ENCODE data around the gene GPRC5D. TPM values are rescaled to one million over a fixed set of nuclear protein-coding genes. Genes with fewer than 3 reads are reported as not detected.

The GPRC5D gene
- polyA plus RNA-seq, 1 donor from 2014 or later, result not detected

DNA sequence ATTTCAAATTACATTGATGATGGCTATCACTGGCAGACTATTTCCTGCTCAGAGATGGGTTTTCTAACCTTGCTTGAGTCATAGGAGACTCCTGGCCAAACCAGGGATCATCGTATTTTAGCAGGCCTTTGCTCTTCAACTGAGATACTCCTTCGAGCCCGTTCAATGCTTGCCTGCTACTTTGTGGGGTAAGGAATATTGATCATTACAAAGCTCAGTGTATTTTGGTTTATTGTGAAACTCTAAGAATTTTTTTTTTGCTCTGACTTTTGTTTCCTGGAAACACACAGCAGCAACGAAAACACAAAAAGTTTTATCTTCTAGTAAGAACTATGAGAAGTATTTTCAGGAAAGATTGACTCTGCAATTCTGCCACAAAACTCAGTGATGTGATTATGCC lies 4.1 kb downstream of the GPRC5D start:
- H3F3A ChIP-seq (ENCODE audit: insufficient read depth, low read length, poor library complexity, severe bottlenecking), result no peaks in the 10 kb centered on the region
- no peak overlapping the region for H3K27ac ChIP-seq (ENCODE audit: low read length)
- no peaks in the 10 kb centered on the region for H3K36me3 ChIP-seq (ENCODE audit: insufficient read depth, low read length)
- H3K79me2 ChIP-seq (replicated peaks; ENCODE audit: insufficient read depth, low read length), result no peaks in the 10 kb centered on the region
- no peak overlapping the region for H3K4me2 ChIP-seq (ENCODE audit: low read length)
- H3K4me3 ChIP-seq (ENCODE audit: low read length), result no peak overlapping the region
- TF ChIP-seq SMC3 (conservative IDR thresholded peaks at IDR 0.05; ENCODE audit: poor library complexity) (no peak), POLR2AphosphoS5 (IDR thresholded peaks at IDR 0.05) (no peak), EZH2 (IDR thresholded peaks at IDR 0.05; ENCODE audit: borderline replicate concordance, insufficient read depth, low read length, poor library complexity, severe bottlenecking) (no peak), EP300 (conservative IDR thresholded peaks at IDR 0.05; ENCODE audit: poor library complexity, severe bottlenecking) (no peak)
- TF ChIP-seq, protein P1, sequence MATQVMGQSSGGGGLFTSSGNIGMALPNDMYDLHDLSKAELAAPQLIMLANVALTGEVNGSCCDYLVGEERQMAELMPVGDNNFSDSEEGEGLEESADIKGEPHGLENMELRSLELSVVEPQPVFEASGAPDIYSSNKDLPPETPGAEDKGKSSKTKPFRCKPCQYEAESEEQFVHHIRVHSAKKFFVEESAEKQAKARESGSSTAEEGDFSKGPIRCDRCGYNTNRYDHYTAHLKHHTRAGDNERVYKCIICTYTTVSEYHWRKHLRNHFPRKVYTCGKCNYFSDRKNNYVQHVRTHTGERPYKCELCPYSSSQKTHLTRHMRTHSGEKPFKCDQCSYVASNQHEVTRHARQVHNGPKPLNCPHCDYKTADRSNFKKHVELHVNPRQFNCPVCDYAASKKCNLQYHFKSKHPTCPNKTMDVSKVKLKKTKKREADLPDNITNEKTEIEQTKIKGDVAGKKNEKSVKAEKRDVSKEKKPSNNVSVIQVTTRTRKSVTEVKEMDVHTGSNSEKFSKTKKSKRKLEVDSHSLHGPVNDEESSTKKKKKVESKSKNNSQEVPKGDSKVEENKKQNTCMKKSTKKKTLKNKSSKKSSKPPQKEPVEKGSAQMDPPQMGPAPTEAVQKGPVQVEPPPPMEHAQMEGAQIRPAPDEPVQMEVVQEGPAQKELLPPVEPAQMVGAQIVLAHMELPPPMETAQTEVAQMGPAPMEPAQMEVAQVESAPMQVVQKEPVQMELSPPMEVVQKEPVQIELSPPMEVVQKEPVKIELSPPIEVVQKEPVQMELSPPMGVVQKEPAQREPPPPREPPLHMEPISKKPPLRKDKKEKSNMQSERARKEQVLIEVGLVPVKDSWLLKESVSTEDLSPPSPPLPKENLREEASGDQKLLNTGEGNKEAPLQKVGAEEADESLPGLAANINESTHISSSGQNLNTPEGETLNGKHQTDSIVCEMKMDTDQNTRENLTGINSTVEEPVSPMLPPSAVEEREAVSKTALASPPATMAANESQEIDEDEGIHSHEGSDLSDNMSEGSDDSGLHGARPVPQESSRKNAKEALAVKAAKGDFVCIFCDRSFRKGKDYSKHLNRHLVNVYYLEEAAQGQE (IDR thresholded peaks at IDR 0.05; ENCODE audit: borderline replicate concordance), result no peak
- H3K9me2 ChIP-seq (ENCODE audit: insufficient read depth, low read length), result no peaks in the 10 kb centered on the region
- no peak overlapping the region for H3K9ac ChIP-seq (ENCODE audit: low read length)
- no peaks in the 10 kb centered on the region for H3K27me3 ChIP-seq (ENCODE audit: insufficient read depth, low read depth, low read length)
- H2AFZ ChIP-seq (ENCODE audit: low read depth, low read length), result no peak overlapping the region
- H3K9me3 ChIP-seq (ENCODE audit: low read length), result no peaks in the 10 kb centered on the region
- no peaks in the 10 kb centered on the region for H4K20me1 ChIP-seq (ENCODE audit: insufficient read depth)

DNA sequence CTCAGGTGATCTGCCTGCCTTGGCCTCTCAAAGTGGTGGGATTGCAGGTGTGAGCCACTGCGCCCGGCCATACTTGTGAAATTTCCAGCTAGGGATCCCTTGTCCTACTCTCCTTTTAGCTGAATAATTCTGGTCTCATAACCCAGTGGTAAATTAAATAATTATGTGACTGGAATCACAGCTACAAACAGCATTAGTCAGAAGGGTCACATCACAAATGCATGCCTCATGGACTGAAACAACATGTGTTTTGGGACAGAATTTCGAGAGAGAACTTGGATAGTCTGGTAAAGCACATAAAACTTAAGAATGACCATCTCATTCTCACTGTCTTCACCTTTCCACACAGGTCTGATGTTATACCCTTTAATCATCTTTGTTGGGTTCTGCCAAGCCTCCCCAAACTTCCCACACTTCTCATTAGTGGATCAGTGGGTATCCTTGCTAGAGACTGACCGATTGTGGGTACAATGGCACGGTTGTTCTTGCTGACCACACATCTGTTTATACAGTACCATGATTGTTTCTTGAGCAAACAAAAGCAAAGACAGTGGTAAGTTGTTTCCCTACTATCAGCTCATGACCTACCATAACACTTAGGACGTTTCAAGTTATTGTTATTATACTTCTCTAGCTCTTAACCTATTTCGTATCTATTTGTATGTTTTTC lies 5.1 kb downstream of the GPRC5D start:
- no peaks in the 10 kb centered on the region for H3K9me2 ChIP-seq (ENCODE audit: insufficient read depth, low read length)
- no peaks in the 10 kb centered on the region for H4K20me1 ChIP-seq (ENCODE audit: insufficient read depth)
- H2AFZ ChIP-seq (ENCODE audit: low read depth, low read length), result no peak overlapping the region
- H3F3A ChIP-seq (ENCODE audit: insufficient read depth, low read length, poor library complexity, severe bottlenecking), result no peaks in the 10 kb centered on the region
- H3K9me3 ChIP-seq (ENCODE audit: low read length), result no peaks in the 10 kb centered on the region
- H3K9ac ChIP-seq (ENCODE audit: low read length), result no peak overlapping the region
- H3K4me3 ChIP-seq (ENCODE audit: low read length), result no peak overlapping the region
- H3K36me3 ChIP-seq (ENCODE audit: insufficient read depth, low read length), result no peaks in the 10 kb centered on the region
- no peak overlapping the region for H3K4me2 ChIP-seq (ENCODE audit: low read length)
- H3K79me2 ChIP-seq (replicated peaks; ENCODE audit: insufficient read depth, low read length), result no peaks in the 10 kb centered on the region
- H3K27me3 ChIP-seq (ENCODE audit: insufficient read depth, low read depth, low read length), result no peaks in the 10 kb centered on the region
- no peak overlapping the region for H3K27ac ChIP-seq (ENCODE audit: low read length)
- no peak for TF ChIP-seq CTCF (IDR thresholded peaks at IDR 0.05; ENCODE audit: poor library complexity, severe bottlenecking)
- no peak for TF ChIP-seq MXI1 (conservative IDR thresholded peaks at IDR 0.05; ENCODE audit: poor library complexity, severe bottlenecking)
- no peak for TF ChIP-seq TAF1 (IDR thresholded peaks at IDR 0.05; ENCODE audit: low read depth)
- no peak for TF ChIP-seq EZH2 (IDR thresholded peaks at IDR 0.05; ENCODE audit: borderline replicate concordance, insufficient read depth, low read length, poor library complexity, severe bottlenecking)
- no peak for TF ChIP-seq POLR2AphosphoS5 (IDR thresholded peaks at IDR 0.05)
- TF ChIP-seq RAD21 (conservative IDR thresholded peaks at IDR 0.05), result no peak
- TF ChIP-seq, protein P1 (IDR thresholded peaks at IDR 0.05; ENCODE audit: borderline replicate concordance), result no peak
- no peak for TF ChIP-seq EP300 (conservative IDR thresholded peaks at IDR 0.05; ENCODE audit: poor library complexity, severe bottlenecking)
- no peak for TF ChIP-seq SMC3 (conservative IDR thresholded peaks at IDR 0.05; ENCODE audit: poor library complexity)

Data from neural cell (in vitro differentiated cells).